IMR-90 (cell line): Measurements from ENCODE around the gene TDRD1. TPM values are rescaled to one million over a fixed set of nuclear protein-coding genes. Genes with fewer than 3 reads are reported as not detected.

ENCODE experiments used
- ATAC-seq: fragments of 200-7000 bp; cut with Tn5 transposase; 2 replicates; pipeline ENCODE4 v1.9.1; 2020; ENCODE audit warnings: low read depth, mild to moderate bottlenecking, moderate library complexity
- BruUV-seq: library from RNA; stranded (reverse); fragments of 400-500 nt; replicated peaks from 2 replicates; lab custom pipeline; 2021; lab: Mats Ljungman, UMichigan
- CTCF ChIA-PET: fragments of 300-600 bp; formaldehyde crosslinking; extraction: SDS; loops from one replicate; lab custom pipeline; 2021; ENCODE audit warnings: antibody characterized with exemption; lab: Yijun Ruan, JAX
- POLR2A ChIA-PET: fragments of 300-600 bp; sonication (Branson Sonifier 250); formaldehyde crosslinking; loops from one replicate; lab custom pipeline; 2022; ENCODE audit warnings: antibody characterized with exemption; ENCODE audit not compliant: unreplicated experiment; lab: Charles Lee
- DNase-seq: peaks from one replicate; pipeline ENCODE4 v3.0.0; 2013
- H2AFZ ChIP-seq: replicated peaks from 2 replicates; pipeline ENCODE3; 2013; ENCODE audit warnings: low read length, mild to moderate bottlenecking; ENCODE audit not compliant: poor library complexity
- H2AK5ac ChIP-seq: 2 replicates; pipeline ENCODE4 v1.6.1; 2013; ENCODE audit warnings: low read depth, low read length, inconsistent platforms
- H2AK9ac ChIP-seq: replicated peaks from 2 replicates; pipeline ENCODE3; 2013; ENCODE audit warnings: mild to moderate bottlenecking, low read depth, low read length, moderate library complexity; ENCODE audit not compliant: poor library complexity
- H2BK120ac ChIP-seq: 2 replicates; pipeline ENCODE4 v1.6.1; 2013; ENCODE audit warnings: low read depth, low read length, inconsistent platforms
- H2BK15ac ChIP-seq: 3 replicates; pipeline ENCODE4 v1.6.1; 2013; ENCODE audit warnings: low read depth, low read length, inconsistent platforms
- H2BK20ac ChIP-seq: 2 replicates; pipeline ENCODE4 v1.6.1; 2013; ENCODE audit warnings: low read depth, mild to moderate bottlenecking, inconsistent platforms, low read length, moderate library complexity
- H2BK5ac ChIP-seq: 2 replicates; pipeline ENCODE4 v1.6.1; 2013; ENCODE audit warnings: mild to moderate bottlenecking, low read depth, low read length, inconsistent platforms; ENCODE audit not compliant: poor library complexity, severe bottlenecking
- H3K14ac ChIP-seq: replicated peaks from 2 replicates; pipeline ENCODE4 v1.6.1; 2013; ENCODE audit warnings: low read depth, low read length, inconsistent platforms
- H3K18ac ChIP-seq: 2 replicates; pipeline ENCODE4 v1.6.1; 2013; ENCODE audit warnings: low read depth, low read length, control low read depth
- H3K23ac ChIP-seq: 2 replicates; pipeline ENCODE4 v1.6.1; 2013; ENCODE audit warnings: low read depth, low read length, inconsistent platforms
- H3K27ac ChIP-seq: 2 replicates; pipeline ENCODE4 v1.5.1; 2013; ENCODE audit warnings: mild to moderate bottlenecking, control low read depth, low read length; ENCODE audit not compliant: insufficient read depth
- H3K27me3 ChIP-seq: 2 replicates; pipeline ENCODE4 v1.6.1; 2013; ENCODE audit warnings: low read length; ENCODE audit not compliant: control insufficient read depth, insufficient read depth
- H3K36me3 ChIP-seq: 2 replicates; pipeline ENCODE4 v1.6.1; 2013; ENCODE audit warnings: low read length, mixed read lengths; ENCODE audit not compliant: control insufficient read depth, insufficient read depth
- H3K4ac ChIP-seq: 2 replicates; pipeline ENCODE4 v1.6.1; 2013; ENCODE audit warnings: low read depth, low read length, inconsistent platforms
- H3K4me1 ChIP-seq: 2 replicates; pipeline ENCODE4 v1.6.1; 2013; ENCODE audit warnings: low read length, mixed read lengths; ENCODE audit not compliant: control insufficient read depth, insufficient read depth
- H3K4me2 ChIP-seq: 2 replicates; pipeline ENCODE4 v1.6.1; 2013; ENCODE audit warnings: low read depth, mild to moderate bottlenecking, control low read depth, low read length, moderate library complexity
- H3K4me3 ChIP-seq: 2 replicates; pipeline ENCODE4 v1.5.1; 2013; ENCODE audit warnings: low read depth, mild to moderate bottlenecking, control low read depth, low read length, moderate library complexity; ENCODE audit not compliant: insufficient read depth
- H3K56ac ChIP-seq: 2 replicates; pipeline ENCODE4 v1.6.1; 2013; ENCODE audit warnings: low read length, inconsistent platforms; ENCODE audit not compliant: insufficient read depth; ENCODE audit errors: extremely low read depth
- H3K79me1 ChIP-seq, 2 experiments: 2 replicates each; pipeline ENCODE4 v1.6.1; 2013; ENCODE audit warnings: low read length in 2 of 2, inconsistent platforms in 1 of 2, low read depth in 1 of 2
- H3K9ac ChIP-seq: 2 replicates; pipeline ENCODE4 v1.6.1; 2013; ENCODE audit warnings: low read depth, low read length, control low read depth
- H3K9me1 ChIP-seq: 2 replicates; pipeline ENCODE4 v1.6.1; 2013; ENCODE audit warnings: low read length, inconsistent platforms; ENCODE audit not compliant: insufficient read depth
- H3K9me3 ChIP-seq: 2 replicates; pipeline ENCODE4 v1.6.1; 2013; ENCODE audit warnings: low read length; ENCODE audit not compliant: control insufficient read depth, insufficient read depth
- H4K20me1 ChIP-seq: 2 replicates; pipeline ENCODE4 v1.6.1; 2013; ENCODE audit warnings: low read length, inconsistent platforms; ENCODE audit not compliant: insufficient read depth
- H4K5ac ChIP-seq: 2 replicates; pipeline ENCODE4 v1.6.1; 2013; ENCODE audit warnings: mild to moderate bottlenecking, low read depth, low read length, control low read depth
- H4K8ac ChIP-seq, 2 experiments: 2 replicates each; pipeline ENCODE4 v1.6.1; 2013; ENCODE audit warnings: low read depth in 2 of 2, low read length in 2 of 2, control low read depth in 1 of 2, inconsistent platforms in 1 of 2
- H4K91ac ChIP-seq: 2 replicates; pipeline ENCODE4 v1.6.1; 2013; ENCODE audit warnings: low read depth, low read length, inconsistent platforms; ENCODE audit not compliant: insufficient read depth
- MAZ ChIP-seq: IDR thresholded peaks from 2 replicates; pipeline ENCODE4 v1.6.1; 2012; ENCODE audit warnings: low read depth, mild to moderate bottlenecking, low read length, improper control_type of control experiment, moderate library complexity, borderline replicate concordance
- NFE2L2 ChIP-seq: fragments of 150-350 bp; IDR thresholded peaks from 2 replicates; pipeline ENCODE4 v1.6.1; 2016; ENCODE audit warnings: low read depth, mild to moderate bottlenecking, low read length
- WGBS, 2 experiments: methylation state at CpG; one replicate each; pipeline versions ENCODE4 v1.1.5 to v1.1.7; 2013; ENCODE audit warnings: missing lambda C conversion rate in 2 of 2; ENCODE audit not compliant: insufficient read length in 1 of 2; ENCODE audit errors: extremely low coverage in 2 of 2; 5-methylcytosine and 5-hydroxymethylcytosine counted together
- dilution Hi-C: fragments of 300-500 bp; cut with HindIII; formaldehyde crosslinking; loops from one replicate; pipeline ENCODE4 v1.14.3; 2018; ENCODE audit warnings: low sequenced_read_pairs; ENCODE audit not compliant: unreplicated experiment
- in situ Hi-C: fragments of 300-500 bp; cut with MboI; formaldehyde crosslinking; loops from 3 replicates; pipeline ENCODE4 v1.14.3; 2019; ENCODE audit warnings: low sequenced_read_pairs, inconsistent platforms, mixed read lengths
- intact Hi-C: fragments of 100-400 bp; cut with micrococcal nuclease; formaldehyde crosslinking; loops from 2 replicates; pipeline ENCODE4 v1.10.0; 2022
- polyA plus RNA-seq, 3 experiments: library from polyadenylated mRNA; depleted of rRNA; stranded (reverse); fragments of >200 nt; gene quantifications; 2 replicates each; pipeline ENCODE4 v1.2.3, GENCODE V29; 2012; ENCODE audit warnings: low replicate concordance in 1 of 3
- total RNA-seq: library from RNA; depleted of rRNA; stranded (reverse); fragments of >200 nt; gene quantifications from 2 replicates; pipeline ENCODE4 v1.2.3, GENCODE V29; 2012

Gene TDRD1
- total and polyA plus RNA-seq, 2 of the 4 experiments (the other 2 are of a cell fraction): not detected

DNA sequence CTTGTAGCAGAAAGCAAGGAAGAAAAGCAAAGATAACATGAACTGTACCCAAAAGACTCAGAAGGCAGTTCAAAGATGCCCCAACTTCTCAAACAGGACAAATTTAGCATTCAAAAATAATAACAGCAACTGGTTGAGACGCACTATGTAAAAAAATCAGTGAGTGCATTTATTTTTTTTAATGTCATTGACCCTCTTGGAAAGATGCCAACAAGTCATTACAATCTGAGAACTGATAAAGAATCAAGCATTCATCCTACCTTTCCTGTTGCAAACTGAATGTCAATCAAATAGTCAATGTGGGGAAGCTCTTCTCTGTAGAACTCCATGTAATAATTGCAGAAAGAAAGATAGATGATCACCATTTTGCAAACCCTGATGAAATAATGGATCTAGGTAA lies 3.5 kb upstream of the TDRD1 start:
- H3K23ac ChIP-seq: no peak overlapping the region
- H3K4me2 ChIP-seq: no peak overlapping the region
- no peaks in the 10 kb centered on the region for H3K36me3 ChIP-seq
- peaks cover 8% of the 10 kb centered on the region for H3K27me3 ChIP-seq
- in situ Hi-C loops (no loop called here), intact Hi-C loops (no loop called here), dilution Hi-C loops (no loop called here)
- H4K91ac ChIP-seq: no peak overlapping the region
- H2BK5ac ChIP-seq: no peak overlapping the region
- no peak overlapping the region for H3K14ac ChIP-seq
- no peak overlapping the region for H3K56ac ChIP-seq
- no peak overlapping the region for H2AFZ ChIP-seq
- no peak overlapping the region for H2BK20ac ChIP-seq
- H3K4me3 ChIP-seq: no peak overlapping the region
- no peak overlapping the region for H2AK5ac ChIP-seq
- H4K5ac ChIP-seq: no peak overlapping the region
- no peak overlapping the region for H3K9ac ChIP-seq
- no TSS peak for BruUV-seq
- H3K18ac ChIP-seq: no peak overlapping the region
- ATAC-seq: no peak
- H4K8ac ChIP-seq: no peak overlapping the region
- no peak overlapping the region for H2BK15ac ChIP-seq
- no peak overlapping the region for H3K27ac ChIP-seq
- no CpG with 5 or more reads among the region's 1 CpG for WGBS, 2 experiments
- ChIA-PET POLR2A (no interaction called here), CTCF (no interaction called here)
- peaks cover 0 to 20% of the 10 kb centered on the region in 2 experiments; a peak in 3 of 4 replicates for H3K79me1 ChIP-seq
- no peak overlapping the region for H2AK9ac ChIP-seq
- no peak overlapping the region for H3K4ac ChIP-seq
- H4K20me1 ChIP-seq: no peaks in the 10 kb centered on the region
- 0 out of 2 replicates have a peak, but pooled peaks cover 3% of the 10 kb centered on the region for H3K9me1 ChIP-seq
- H2BK120ac ChIP-seq: no peak overlapping the region
- DNase-seq: no peak
- H3K9me3 ChIP-seq: no peaks in the 10 kb centered on the region
- TF ChIP-seq MAZ (no peak), NFE2L2 (no peak)
- no peaks in the 10 kb centered on the region for H3K4me1 ChIP-seq
